GM19438 (cell line): ENCODE data around the gene PLPP4.

Experiments used
- ATAC-seq: cut with Tn5 transposase; IDR thresholded peaks from one replicate; pipeline ENCODE4 v1.9.1; 2021; ENCODE audit warnings: low read depth; ENCODE audit not compliant: unreplicated experiment

Gene PLPP4

GRCh38 chr10:120456626-120457430 lies at the start of gene PLPP4:
PLPP4 (plus strand) TSS chr10:120457227; CDS start chr10:120457306, 79 bp downstream.
- no peak for ATAC-seq

GRCh38 chr10:120409816-120410215 lies 47.2 kb upstream of the PLPP4 start:
- ATAC-seq: no peak

- no peak for ATAC-seq
Measured at GRCh38 chr10:120414946-120415345, 42.1 kb upstream of the PLPP4 start.

GRCh38 chr10:120415709-120416330 lies 41.2 kb upstream of the PLPP4 start:
- ATAC-seq: no peak

GRCh38 chr10:120420421-120420820 lies 36.6 kb upstream of the PLPP4 start:
- no peak for ATAC-seq

DNA sequence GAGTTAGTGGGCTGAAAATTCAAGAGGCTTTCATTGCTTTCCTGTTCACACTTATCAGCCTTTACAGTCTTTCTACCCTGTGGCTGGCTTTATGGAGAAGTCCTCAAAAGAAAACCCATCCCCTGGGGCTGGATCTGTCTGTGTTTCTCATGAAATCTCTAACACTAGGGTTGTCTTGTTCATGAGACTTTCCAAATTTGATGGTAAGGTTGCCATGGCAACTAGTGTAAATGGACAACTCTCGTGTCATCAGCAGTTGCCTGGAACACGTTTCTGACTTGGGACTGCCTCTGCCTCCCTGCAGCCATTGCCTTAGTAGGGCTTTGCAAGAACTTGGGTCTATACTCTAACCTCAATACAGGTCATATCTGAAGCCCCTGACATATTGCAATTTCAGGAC lies 35.8 kb upstream of the PLPP4 start:
- ATAC-seq: no peak

- no peak for ATAC-seq
Measured at GRCh38 chr10:120422457-120422856, 34.6 kb upstream of the PLPP4 start.

DNA sequence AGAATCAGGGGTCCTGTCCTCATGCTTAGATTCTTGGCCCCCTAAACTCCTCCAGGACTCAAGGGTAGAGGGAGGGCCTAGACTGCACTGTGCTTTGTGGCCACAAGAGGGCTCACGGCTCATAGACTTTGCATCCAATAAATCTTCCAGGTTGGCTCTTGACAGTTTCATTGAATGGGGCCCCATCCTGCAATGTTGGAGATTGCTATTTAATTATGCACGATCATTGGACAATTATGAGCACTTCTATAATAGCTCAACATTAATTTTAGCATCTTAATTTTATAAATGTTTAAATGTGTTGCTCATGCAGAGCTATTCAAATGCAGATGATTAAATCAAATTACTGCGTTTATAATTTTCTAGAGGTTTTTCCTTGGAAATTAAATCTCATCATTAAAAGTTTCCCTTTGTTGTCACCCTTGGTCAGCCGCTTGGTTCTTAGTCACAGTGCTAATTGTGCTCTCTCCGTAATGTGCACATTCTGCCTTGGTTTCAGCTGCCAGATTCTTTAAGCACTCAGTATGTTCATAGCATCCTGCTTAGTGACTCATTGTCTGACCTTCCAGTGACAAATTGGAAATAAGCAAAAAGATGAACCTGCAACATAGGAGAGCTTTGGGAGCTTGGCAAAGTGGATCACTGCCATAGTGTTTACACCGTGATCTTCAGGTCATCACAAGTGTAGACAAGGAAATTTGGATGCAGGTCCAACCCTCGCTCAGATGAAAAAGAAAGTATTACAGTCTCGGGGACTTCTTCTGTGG lies 33.4 kb upstream of the PLPP4 start:
- ATAC-seq: no peak

GRCh38 chr10:120424198-120424464 lies 32.9 kb upstream of the PLPP4 start:
- ATAC-seq: no peak

DNA sequence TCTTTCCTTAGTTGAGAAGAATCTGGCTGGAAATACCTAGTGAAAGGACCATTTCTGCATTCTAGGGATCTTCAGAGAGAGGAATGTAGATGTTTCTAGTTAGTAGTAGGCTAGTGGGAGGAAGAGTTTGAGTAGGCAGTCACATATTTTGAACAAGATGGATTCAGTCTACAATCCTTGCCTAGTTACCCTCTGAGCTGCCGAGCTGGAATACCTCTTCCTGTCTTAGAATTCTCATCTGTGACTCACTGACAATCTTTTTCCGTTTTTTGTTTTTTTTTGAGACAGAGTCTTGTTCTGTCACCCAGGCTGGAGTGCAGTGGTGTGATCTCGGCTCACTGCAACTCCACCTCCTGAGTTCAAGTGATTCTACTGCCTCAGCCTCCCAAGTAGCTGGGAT lies 30.7 kb upstream of the PLPP4 start:
- ATAC-seq: no peak

GRCh38 chr10:120428754-120429153 lies 28.3 kb upstream of the PLPP4 start:
- ATAC-seq: no peak

GRCh38 chr10:120429395-120429794 lies 27.6 kb upstream of the PLPP4 start:
- ATAC-seq: no peak

DNA sequence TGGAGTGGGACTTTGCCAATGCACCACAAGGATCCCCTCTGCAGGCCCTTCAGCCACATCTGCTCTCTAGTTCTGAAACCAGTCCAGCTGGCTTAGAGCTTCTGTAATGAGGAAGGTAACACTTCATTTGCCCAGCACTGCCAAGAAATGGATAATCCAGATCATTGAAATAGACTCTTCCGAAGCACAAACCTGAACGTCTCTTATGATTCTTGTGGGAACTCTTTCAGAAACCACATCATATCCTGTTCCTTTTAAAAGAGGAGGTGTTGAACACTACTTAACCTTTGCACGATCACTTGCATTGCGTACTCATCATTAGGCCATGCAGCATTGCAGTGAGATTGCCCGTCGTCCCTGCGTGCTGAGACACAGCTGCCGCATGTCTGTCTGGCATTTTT lies 25.8 kb upstream of the PLPP4 start:
- ATAC-seq: no peak

- ATAC-seq: no peak
Measured at GRCh38 chr10:120432209-120432608, 24.8 kb upstream of the PLPP4 start.

- ATAC-seq: no peak
Measured at GRCh38 chr10:120433141-120433540, 23.9 kb upstream of the PLPP4 start.

DNA sequence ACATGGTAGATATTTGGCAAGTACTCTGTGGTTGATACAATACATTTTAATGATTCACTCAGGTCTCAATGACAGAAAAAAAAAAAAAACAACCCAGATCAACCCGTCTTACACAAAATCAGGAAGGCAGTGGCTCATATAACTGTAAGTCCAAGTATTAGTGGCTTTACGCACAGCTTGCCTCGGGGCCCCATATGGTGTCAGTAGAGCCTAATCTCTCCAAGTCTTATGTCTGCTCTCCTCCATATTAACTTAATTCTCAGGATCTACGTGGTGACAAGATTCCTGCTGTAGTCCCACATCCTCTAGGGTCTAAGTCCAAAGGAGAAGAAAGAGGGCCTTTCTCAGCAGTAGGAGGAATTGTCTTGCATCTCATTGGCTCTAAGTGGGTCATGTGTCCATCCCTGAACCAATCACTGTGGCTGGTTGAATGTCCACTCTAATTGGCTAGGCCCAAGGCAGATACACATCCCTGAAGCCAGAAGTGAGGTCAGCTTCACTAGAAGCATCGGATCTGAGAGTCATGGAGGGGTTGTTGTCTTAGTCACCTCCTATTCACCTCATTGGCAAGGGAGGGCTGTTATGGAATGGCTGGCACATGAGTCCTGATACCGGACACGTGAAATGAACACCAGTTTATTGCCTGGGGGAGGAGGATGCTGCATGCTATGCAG lies 20.5 kb upstream of the PLPP4 start:
- no peak for ATAC-seq

GRCh38 chr10:120437541-120437940 lies 19.5 kb upstream of the PLPP4 start:
- no peak for ATAC-seq

- ATAC-seq: no peak
Measured at GRCh38 chr10:120451968-120452367, 5.1 kb upstream of the PLPP4 start.

- no peak for ATAC-seq
Measured at GRCh38 chr10:120453319-120453718, 3.7 kb upstream of the PLPP4 start.

- ATAC-seq: no peak
Measured at GRCh38 chr10:120453886-120454285, 3.1 kb upstream of the PLPP4 start.

DNA sequence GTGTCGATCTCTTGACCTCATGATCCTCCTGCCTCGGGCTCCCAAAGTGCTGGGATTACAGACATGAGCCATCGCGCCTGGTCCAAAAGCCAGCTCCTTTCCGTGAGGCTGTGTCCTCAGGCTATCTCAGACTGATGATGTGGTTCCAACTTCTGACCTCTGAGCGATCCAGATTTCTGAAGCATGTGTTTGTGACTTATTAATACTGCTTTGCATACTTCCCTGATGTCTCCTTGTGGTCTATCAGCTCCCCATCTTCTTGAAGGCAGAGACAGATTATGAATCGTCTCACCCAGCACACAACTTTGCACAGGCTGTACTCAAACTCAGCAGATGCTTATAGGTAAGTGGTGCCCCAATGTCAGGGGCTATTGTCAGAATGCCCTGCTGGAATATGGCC lies 2.0 kb upstream of the PLPP4 start:
- ATAC-seq: no peak
